Renal cortex interstitium (tissue), 11 donors: ENCODE results near the gene ATF7. TPM values are rescaled to one million over a fixed set of nuclear protein-coding genes. Genes with fewer than 3 reads are reported as not detected.

Source experiments
- DNase-seq, 11 donors: peaks; one replicate each; pipeline ENCODE4 v3.0.0-alpha.2; 2013; ENCODE audit warnings: low read depth in 9 of 11, low spot score in 4 of 11; ENCODE audit errors: extremely low read depth in 1 of 11
- polyA plus RNA-seq, 3 donors: library from polyadenylated mRNA; unstranded; fragments of 120-200 nt; gene quantifications; one replicate each; pipeline ENCODE4 v1.2.1, GENCODE V29; 2013; ENCODE audit not compliant: insufficient read length in 3 of 3

Gene ATF7
- polyA plus RNA-seq, 3 donors: 41.3 to 43.9 (median 43.6) TPM

- no peak for DNase-seq
These were observed 167.1 kb downstream of the ATF7 start for GRCh38 chr12:53459097-53459496.

Other genes with a start within 250 kb of the ATF7 start
- gene SP1, start 246.2 kb downstream of the ATF7 start, polyA plus RNA-seq: 10 to 100 TPM; 74.4 to 86.0 (median 83.6) TPM
- gene AMHR2, start 202.5 kb downstream of the ATF7 start, polyA plus RNA-seq: under 1 TPM; 0.26 to 0.30 (median 0.29) TPM
- gene PRR13, start 184.6 kb downstream of the ATF7 start, polyA plus RNA-seq: 100 to 1,000 TPM; 164 to 186 (median 169) TPM
- gene PCBP2, start 174.3 kb downstream of the ATF7 start, polyA plus RNA-seq: 1,000 to 10,000 TPM; 1,105 to 1,163 (median 1,124) TPM
- 10 to 100 TPM; 25.6 to 42.5 (median 26.1) TPM for gene MAP3K12, start 126.9 kb downstream of the ATF7 start, polyA plus RNA-seq
- gene TARBP2, start 125.1 kb downstream of the ATF7 start, polyA plus RNA-seq: 10 to 100 TPM; 43.4 to 54.1 (median 49.4) TPM
- gene NPFF, start 118.9 kb downstream of the ATF7 start, polyA plus RNA-seq: under 1 TPM; 0.47 to 1.00 (median 0.81) TPM
- 100 to 1,000 TPM; 598 to 641 (median 611) TPM for gene ATP5MC2, start 49.7 kb upstream of the ATF7 start, polyA plus RNA-seq
- 100 to 1,000 TPM; 118 to 141 (median 120) TPM for gene CALCOCO1, start 101.1 kb upstream of the ATF7 start, polyA plus RNA-seq
- gene CISTR, start 125.6 kb upstream of the ATF7 start, polyA plus RNA-seq: under 1 TPM in 1 of 3 donors, not detected in 2; 0.35 TPM